HepG2 (cell line): ENCODE measurements around the gene FAM184B. TPM values are rescaled to one million over a fixed set of nuclear protein-coding genes. Genes with fewer than 3 reads are reported as not detected.

ENCODE experiments used
- ATAC-seq: fragments of 200-7000 bp; cut with Tn5 transposase; 3 replicates; pipeline ENCODE4 v1.9.1; 2020; ENCODE audit warnings: mild to moderate bottlenecking, moderate library complexity
- BruUV-seq: library from RNA; stranded (reverse); fragments of 400-500 nt; replicated peaks from 2 replicates; lab custom pipeline; 2021; lab: Mats Ljungman, UMichigan
- CTCF ChIA-PET: fragments of 300-600 bp; formaldehyde crosslinking; extraction: SDS; loops from one replicate; lab custom pipeline; 2021; ENCODE audit warnings: low total read pairs, inconsistent platforms, low intra/inter-chr PET ratio; lab: Yijun Ruan, JAX
- POLR2A ChIA-PET: fragments of 350-600 bp; sonication (Branson Sonifier 250); formaldehyde crosslinking; loops from one replicate; lab custom pipeline; 2020; ENCODE audit warnings: antibody characterized with exemption, inconsistent platforms; lab: Yijun Ruan, JAX
- DNase-seq: peaks from one replicate; pipeline ENCODE4 v3.0.0-alpha.2; 2015; ENCODE audit warnings: low spot score
- FAIRE-seq: peaks from 3 replicates; lab custom pipeline; 2011; peaks lifted over from hg19 to GRCh38; lab: Jason Lieb, UNC
- H2AFZ ChIP-seq: one replicate; pipeline ENCODE4 v1.6.1; 2011; ENCODE audit warnings: low read length, inconsistent platforms
- H3K27ac ChIP-seq: fragments of 300-600 bp; 3 replicates; pipeline ENCODE4 v1.8.0; 2011; ENCODE audit warnings: mixed run types, mild to moderate bottlenecking, mixed read lengths, low read length, inconsistent platforms; ENCODE audit not compliant: insufficient read depth; ENCODE audit errors: extremely low read length
- H3K27me3 ChIP-seq, 2 experiments: fragments of 200-600 bp in 1 of 2; 2 replicates in 1 of 2; 3 replicates in 1 of 2; pipeline versions ENCODE4 v1.6.0 to v1.8.0; 2011; ENCODE audit warnings: low read length in 2 of 2, mild to moderate bottlenecking in 2 of 2, moderate library complexity in 2 of 2, inconsistent platforms in 1 of 2; ENCODE audit not compliant: insufficient read depth in 2 of 2, control insufficient read depth in 1 of 2
- H3K36me3 ChIP-seq, 2 experiments: fragments of 200-600 bp in 1 of 2; replicated peaks in 1 of 2; 2 replicates in 1 of 2; 3 replicates in 1 of 2; pipeline versions ENCODE4 v1.5.1 to v1.8.0; 2011; ENCODE audit warnings: low read length in 2 of 2, inconsistent platforms in 1 of 2; ENCODE audit not compliant: insufficient read depth in 2 of 2, control insufficient read depth in 1 of 2
- H3K4me1 ChIP-seq: 2 replicates; pipeline ENCODE4 v1.5.1; 2012; ENCODE audit warnings: low read length, inconsistent platforms; ENCODE audit not compliant: insufficient read depth
- H3K4me2 ChIP-seq: 2 replicates; pipeline ENCODE4 v1.6.0; 2011; ENCODE audit warnings: low read depth, low read length, inconsistent platforms
- H3K4me3 ChIP-seq, 3 experiments: fragments of 200-600 bp in 1 of 3; sonication (generic), shearing (Covaris generic) in 1 of 3; replicated peaks in 1 of 3; 2 replicates each; pipeline ENCODE4 v1.5.1; 2011 to 2016; ENCODE audit warnings: low read length in 3 of 3, inconsistent platforms in 2 of 3, low read depth in 2 of 3, mild to moderate bottlenecking in 2 of 3, control low read depth in 1 of 3, mixed read lengths in 1 of 3; ENCODE audit not compliant: insufficient read depth in 1 of 3
- H3K79me2 ChIP-seq: one replicate; pipeline ENCODE4 v1.6.1; 2011; ENCODE audit warnings: low read length, inconsistent platforms; ENCODE audit not compliant: insufficient read depth
- H3K9ac ChIP-seq: 2 replicates; pipeline ENCODE4 v1.6.0; 2011; ENCODE audit warnings: mild to moderate bottlenecking, low read depth, low read length, inconsistent platforms; ENCODE audit not compliant: insufficient read depth
- H3K9me3 ChIP-seq: 2 replicates; pipeline ENCODE4 v1.5.1; 2012; ENCODE audit warnings: mild to moderate bottlenecking, low read length
- H4K20me1 ChIP-seq: 2 replicates; pipeline ENCODE4 v1.6.0; 2011; ENCODE audit warnings: inconsistent platforms, mild to moderate bottlenecking, low read length, moderate library complexity; ENCODE audit not compliant: insufficient read depth
- FLYWCH1 ChIP-seq: sonication (generic); formaldehyde crosslinking; IDR thresholded peaks from 2 replicates; pipeline ENCODE4 v1.8.1; 2023; ENCODE audit warnings: mild to moderate bottlenecking, missing genetic modification reagents
- IRX3 ChIP-seq: sonication (generic); formaldehyde crosslinking; IDR thresholded peaks from 2 replicates; pipeline ENCODE4 v1.8.1; 2023; ENCODE audit warnings: mild to moderate bottlenecking, low read depth, missing genetic modification reagents, borderline replicate concordance
- KLF16 ChIP-seq, 2 experiments: sonication (generic) in 1 of 2; formaldehyde crosslinking in 1 of 2; IDR thresholded peaks; 2 replicates each; pipeline versions ENCODE4 v1.6.1 to v1.8.0; 2016 to 2023; ENCODE audit warnings: missing genetic modification reagents in 2 of 2, missing compliant biosample characterization in 1 of 2
- NONO ChIP-seq, 2 experiments: fragments of 450-650 bp in 1 of 2; sonication (generic) in 1 of 2; formaldehyde crosslinking in 1 of 2; IDR thresholded peaks in 1 of 2; conservative IDR thresholded peaks in 1 of 2; 2 replicates each; pipeline versions ENCODE4 v1.6.1 to v1.8.0; 2017 to 2022; ENCODE audit warnings: mild to moderate bottlenecking in 1 of 2, missing genetic modification reagents in 1 of 2, moderate library complexity in 1 of 2
- SAP130 ChIP-seq: IDR thresholded peaks from 2 replicates; pipeline ENCODE4 v1.6.1; 2016; ENCODE audit warnings: low read depth
- SIX4 ChIP-seq: sonication (generic); formaldehyde crosslinking; IDR thresholded peaks from 2 replicates; pipeline ENCODE4 v1.4.0; 2020; ENCODE audit warnings: missing genetic modification reagents
- XRCC5 ChIP-seq: fragments of 200-400 bp; formaldehyde crosslinking; optimal IDR thresholded peaks from 2 replicates; pipeline ENCODE3; 2017; ENCODE audit warnings: mild to moderate bottlenecking, low read length
- WGBS: methylation state at CpG from one replicate; pipeline ENCODE4 v1.1.6; 2017; ENCODE audit warnings: low lambda C conversion rate; 5-methylcytosine and 5-hydroxymethylcytosine counted together
- in situ Hi-C: cut with HindIII; loops from 2 replicates; pipeline ENCODE4 v1.10.0; 2017; ENCODE audit warnings: low pct_unique_long_range_greater_than_20kb; ENCODE audit not compliant: extremely low pct_ligation_motif_present
- intact Hi-C: fragments of 100-400 bp; cut with micrococcal nuclease; formaldehyde crosslinking; loops from one replicate; pipeline ENCODE4 v1.10.0; 2022; ENCODE audit not compliant: unreplicated experiment
- polyA plus RNA-seq, 8 experiments: library from polyadenylated mRNA; depleted of rRNA in 3 of 8; stranded (reverse) in 7 of 8; unstranded in 1 of 8; fragments of >200 nt; fragmentation: Illumina TruSeq in 4 of 8; extraction: Trizol in 4 of 8; gene quantifications; 2 replicates each; pipeline versions ENCODE4 v1.2.1 to v1.2.3, GENCODE V29; 2011 to 2016; ENCODE audit warnings: low read depth in 4 of 8, missing spikeins in 1 of 8, mixed read lengths in 1 of 8; ENCODE audit not compliant: insufficient read depth in 1 of 8
- total RNA-seq, 5 experiments: library from RNA; depleted of rRNA; stranded (reverse); fragments of >200 nt; fragmentation: Illumina TruSeq; extraction: Trizol; gene quantifications; 2 replicates each; pipeline ENCODE4 v1.2.3, GENCODE V29; 2016; ENCODE audit warnings: low read depth in 1 of 5
- TF ChIP-seq, protein P1 (sequence below): sonication (generic); formaldehyde crosslinking; conservative IDR thresholded peaks from 2 replicates; pipeline ENCODE4 v1.8.1; 2023; ENCODE audit warnings: missing genetic modification reagents
- TF ChIP-seq, protein P2 (sequence below), 2 experiments: sonication (generic) in 1 of 2; formaldehyde crosslinking in 1 of 2; IDR thresholded peaks; 2 replicates each; pipeline versions ENCODE4 v1.4.0 to v1.6.1; 2016 to 2020; ENCODE audit warnings: borderline replicate concordance in 1 of 2, low read depth in 1 of 2, mild to moderate bottlenecking in 1 of 2, missing genetic modification reagents in 1 of 2
- TF ChIP-seq, protein P3 (sequence below): sonication (generic); formaldehyde crosslinking; IDR thresholded peaks from 2 replicates; pipeline ENCODE4 v1.4.0; 2020; ENCODE audit warnings: missing genetic modification reagents; ENCODE audit errors: not compliant biosample characterization
- TF ChIP-seq, protein P4 (sequence below): conservative IDR thresholded peaks from 2 replicates; pipeline ENCODE4 v1.6.1; 2018; ENCODE audit warnings: missing genetic modification reagents

Gene FAM184B
- total and polyA plus RNA-seq, 2 of the 13 experiments (the other 11 are each of a cell fraction or from before 2014, with no cell fraction given): not detected

DNA sequence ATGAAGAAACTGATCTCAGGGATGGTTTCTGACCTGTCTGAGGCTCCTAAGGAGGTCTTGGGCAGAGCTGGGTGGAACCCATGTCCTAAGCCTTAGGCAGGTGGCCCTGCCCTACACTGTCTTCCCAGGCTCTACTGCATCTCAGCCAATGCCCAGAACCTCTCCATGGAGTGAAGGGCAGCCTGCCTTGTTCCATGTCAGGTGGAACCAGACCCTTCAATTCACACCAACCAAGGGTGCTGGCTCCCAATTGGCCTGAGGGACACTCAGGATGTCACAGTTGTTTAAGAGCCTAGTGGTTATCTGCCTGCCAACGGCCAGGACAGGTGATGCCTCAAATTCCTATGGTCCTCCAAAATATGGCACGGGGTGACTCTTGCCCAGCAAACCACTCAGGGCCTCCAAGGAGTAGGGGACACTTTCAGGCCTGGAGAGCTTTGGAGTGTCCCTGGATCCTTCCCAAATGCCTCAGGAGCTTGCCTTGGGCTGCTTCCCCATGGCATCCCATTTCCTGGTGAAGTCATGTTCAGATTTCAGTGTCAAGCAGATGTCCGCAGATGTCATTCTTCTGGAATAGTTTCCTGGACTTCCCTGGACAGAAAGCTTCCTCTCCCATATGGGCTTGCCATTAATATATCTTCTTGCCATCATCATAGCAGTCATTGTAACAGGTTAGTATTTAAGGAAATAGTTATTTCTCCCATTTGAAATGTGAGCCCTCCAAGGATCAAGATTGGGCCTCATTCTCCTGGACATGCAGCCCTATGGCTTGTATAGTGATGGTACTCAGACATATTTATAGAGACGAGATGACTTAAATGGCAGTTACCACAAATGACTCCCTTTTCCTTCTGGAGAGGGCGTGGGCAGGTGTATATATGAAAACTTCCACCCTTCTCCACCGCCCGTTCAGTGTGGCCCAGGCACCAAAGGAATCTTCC, 99.9 kb downstream of the FAM184B start (continued):
- TF ChIP-seq FLYWCH1 (CRISPR knock-in tag) (no peak), SAP130 (CRISPR knock-in tag) (no peak)
- TF ChIP-seq, protein P1, sequence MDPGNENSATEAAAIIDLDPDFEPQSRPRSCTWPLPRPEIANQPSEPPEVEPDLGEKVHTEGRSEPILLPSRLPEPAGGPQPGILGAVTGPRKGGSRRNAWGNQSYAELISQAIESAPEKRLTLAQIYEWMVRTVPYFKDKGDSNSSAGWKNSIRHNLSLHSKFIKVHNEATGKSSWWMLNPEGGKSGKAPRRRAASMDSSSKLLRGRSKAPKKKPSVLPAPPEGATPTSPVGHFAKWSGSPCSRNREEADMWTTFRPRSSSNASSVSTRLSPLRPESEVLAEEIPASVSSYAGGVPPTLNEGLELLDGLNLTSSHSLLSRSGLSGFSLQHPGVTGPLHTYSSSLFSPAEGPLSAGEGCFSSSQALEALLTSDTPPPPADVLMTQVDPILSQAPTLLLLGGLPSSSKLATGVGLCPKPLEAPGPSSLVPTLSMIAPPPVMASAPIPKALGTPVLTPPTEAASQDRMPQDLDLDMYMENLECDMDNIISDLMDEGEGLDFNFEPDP (CRISPR knock-in tag): no peak

DNA sequence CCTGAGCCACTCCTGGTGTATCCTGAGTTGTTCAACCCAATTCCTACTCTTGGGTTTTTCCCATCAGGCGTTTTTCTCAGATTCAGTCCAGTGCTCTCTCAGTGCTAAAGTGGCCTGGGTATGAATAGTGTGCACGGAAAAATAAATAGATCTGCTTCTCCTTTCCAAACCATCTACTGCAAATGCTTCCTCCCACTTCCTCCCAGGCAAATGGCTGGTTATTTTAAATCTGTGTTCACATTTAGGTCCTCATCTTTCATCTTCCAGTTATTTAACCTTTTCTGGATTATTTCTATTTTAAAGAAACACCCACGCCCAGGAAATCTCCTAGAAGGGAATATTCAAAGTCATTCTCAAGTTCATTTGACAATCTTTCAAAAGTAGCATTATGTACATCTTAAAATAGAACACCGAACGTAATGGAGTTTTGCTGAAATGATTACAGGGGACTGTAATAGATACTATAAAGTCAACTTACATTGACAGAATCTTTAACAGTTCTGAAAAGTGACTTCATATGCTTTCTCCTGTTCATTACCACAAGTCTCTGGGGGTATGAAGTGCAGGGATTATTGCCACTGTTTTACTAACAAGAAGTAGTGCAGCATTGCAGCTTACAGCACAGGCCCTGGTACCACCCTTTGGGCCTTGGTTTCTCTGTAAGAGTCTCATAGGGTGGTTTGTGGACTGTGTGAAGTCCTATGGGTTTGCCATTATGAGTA, 100.7 kb downstream of the FAM184B start:
- no peak overlapping the region for H3K4me2 ChIP-seq
- BruUV-seq: no TSS peak
- no peak overlapping the region for H3K9ac ChIP-seq
- POLR2A ChIA-PET: no interaction called here
- no peaks in the 10 kb centered on the region; the same call in 1 of the 2 replicates for H4K20me1 ChIP-seq
- H3K36me3 ChIP-seq: no peaks in the 10 kb centered on the region
- intact Hi-C loops (no loop called here), in situ Hi-C loops (no loop called here)
- no peak overlapping the region for H2AFZ ChIP-seq
- no peaks in the 10 kb centered on the region for H3K9me3 ChIP-seq
- no peaks in the 10 kb centered on the region for H3K27me3 ChIP-seq
- 6% methylated on average over 5 of the region's 5 CpGs for WGBS
- CTCF ChIA-PET: no interaction called here
- no peak overlapping the region for H3K4me3 ChIP-seq
- H3K79me2 ChIP-seq: no peaks in the 10 kb centered on the region
- no peak overlapping the region for H3K27ac ChIP-seq
- H3K4me1 ChIP-seq: no peaks in the 10 kb centered on the region
- FAIRE-seq (no peak), DNase-seq (no peak), ATAC-seq (no peak)
- no peak for TF ChIP-seq IRX3 (CRISPR knock-in tag)
- no peak for TF ChIP-seq NONO (IDR thresholded peaks at IDR 0.05)
- no peak for TF ChIP-seq NONO (CRISPR knock-in tag; conservative IDR thresholded peaks at IDR 0.05)
- no peak for TF ChIP-seq SAP130 (CRISPR knock-in tag)
- TF ChIP-seq, protein P2, sequence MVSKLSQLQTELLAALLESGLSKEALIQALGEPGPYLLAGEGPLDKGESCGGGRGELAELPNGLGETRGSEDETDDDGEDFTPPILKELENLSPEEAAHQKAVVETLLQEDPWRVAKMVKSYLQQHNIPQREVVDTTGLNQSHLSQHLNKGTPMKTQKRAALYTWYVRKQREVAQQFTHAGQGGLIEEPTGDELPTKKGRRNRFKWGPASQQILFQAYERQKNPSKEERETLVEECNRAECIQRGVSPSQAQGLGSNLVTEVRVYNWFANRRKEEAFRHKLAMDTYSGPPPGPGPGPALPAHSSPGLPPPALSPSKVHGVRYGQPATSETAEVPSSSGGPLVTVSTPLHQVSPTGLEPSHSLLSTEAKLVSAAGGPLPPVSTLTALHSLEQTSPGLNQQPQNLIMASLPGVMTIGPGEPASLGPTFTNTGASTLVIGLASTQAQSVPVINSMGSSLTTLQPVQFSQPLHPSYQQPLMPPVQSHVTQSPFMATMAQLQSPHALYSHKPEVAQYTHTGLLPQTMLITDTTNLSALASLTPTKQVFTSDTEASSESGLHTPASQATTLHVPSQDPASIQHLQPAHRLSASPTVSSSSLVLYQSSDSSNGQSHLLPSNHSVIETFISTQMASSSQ (IDR thresholded peaks at IDR 0.05; ENCODE audit: low read depth): no peak
- TF ChIP-seq, protein P2 (CRISPR knock-in tag; IDR thresholded peaks at IDR 0.05; ENCODE audit: borderline replicate concordance): no peak
- TF ChIP-seq KLF16 (CRISPR knock-in tag; IDR thresholded peaks at IDR 0.05): no peak
- TF ChIP-seq SIX4 (CRISPR knock-in tag): no peak
- TF ChIP-seq, protein P3, sequence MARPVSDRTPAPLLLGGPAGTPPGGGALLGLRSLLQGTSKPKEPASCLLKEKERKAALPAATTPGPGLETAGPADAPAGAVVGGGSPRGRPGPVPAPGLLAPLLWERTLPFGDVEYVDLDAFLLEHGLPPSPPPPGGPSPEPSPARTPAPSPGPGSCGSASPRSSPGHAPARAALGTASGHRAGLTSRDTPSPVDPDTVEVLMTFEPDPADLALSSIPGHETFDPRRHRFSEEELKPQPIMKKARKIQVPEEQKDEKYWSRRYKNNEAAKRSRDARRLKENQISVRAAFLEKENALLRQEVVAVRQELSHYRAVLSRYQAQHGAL: no peak
- no peak for TF ChIP-seq XRCC5
- TF ChIP-seq, protein P4, sequence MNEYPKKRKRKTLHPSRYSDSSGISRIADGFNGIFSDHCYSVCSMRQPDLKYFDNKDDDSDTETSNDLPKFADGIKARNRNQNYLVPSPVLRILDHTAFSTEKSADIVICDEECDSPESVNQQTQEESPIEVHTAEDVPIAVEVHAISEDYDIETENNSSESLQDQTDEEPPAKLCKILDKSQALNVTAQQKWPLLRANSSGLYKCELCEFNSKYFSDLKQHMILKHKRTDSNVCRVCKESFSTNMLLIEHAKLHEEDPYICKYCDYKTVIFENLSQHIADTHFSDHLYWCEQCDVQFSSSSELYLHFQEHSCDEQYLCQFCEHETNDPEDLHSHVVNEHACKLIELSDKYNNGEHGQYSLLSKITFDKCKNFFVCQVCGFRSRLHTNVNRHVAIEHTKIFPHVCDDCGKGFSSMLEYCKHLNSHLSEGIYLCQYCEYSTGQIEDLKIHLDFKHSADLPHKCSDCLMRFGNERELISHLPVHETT (CRISPR knock-in tag): no peak
